NCI-H460 (cell line): ENCODE data around the gene MTHFR. TPM values are rescaled to one million over a fixed set of nuclear protein-coding genes. Genes with fewer than 3 reads are reported as not detected.

ENCODE experiments used
- DNase-seq: peaks from one replicate; pipeline ENCODE4 v3.0.0-alpha.2; 2016; ENCODE audit warnings: low read depth; ENCODE audit errors: extremely low read depth
- total RNA-seq: library from RNA; depleted of rRNA; stranded (reverse); fragments of >200 nt; shearing (Covaris generic); gene quantifications from 2 replicates; pipeline ENCODE4 v1.2.3, GENCODE V29; 2014

MTHFR gene
- total RNA-seq, 1 experiment from 2014 or later, result 5.2 TPM

DNA sequence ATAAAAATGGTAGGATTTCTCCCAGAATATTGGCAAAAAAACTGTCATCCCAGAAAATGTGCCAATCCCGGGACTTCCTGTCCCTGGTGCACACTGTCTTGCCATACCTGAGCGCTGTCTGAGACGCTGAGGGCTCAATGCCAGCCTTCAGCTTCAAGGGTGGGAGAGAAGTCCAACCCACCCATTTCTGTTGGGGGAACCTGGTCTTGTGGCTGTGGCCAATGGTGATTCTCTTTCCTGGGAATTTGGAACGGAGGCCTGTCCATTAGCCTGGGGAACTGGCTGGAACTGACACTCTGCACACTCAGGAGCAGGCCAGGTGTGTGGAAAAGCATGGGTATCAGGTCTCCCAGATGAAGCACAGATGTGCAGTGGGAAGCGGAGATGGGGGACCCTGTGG lies 6.7 kb downstream of the MTHFR start:
- DNase-seq, result no peak

DNA sequence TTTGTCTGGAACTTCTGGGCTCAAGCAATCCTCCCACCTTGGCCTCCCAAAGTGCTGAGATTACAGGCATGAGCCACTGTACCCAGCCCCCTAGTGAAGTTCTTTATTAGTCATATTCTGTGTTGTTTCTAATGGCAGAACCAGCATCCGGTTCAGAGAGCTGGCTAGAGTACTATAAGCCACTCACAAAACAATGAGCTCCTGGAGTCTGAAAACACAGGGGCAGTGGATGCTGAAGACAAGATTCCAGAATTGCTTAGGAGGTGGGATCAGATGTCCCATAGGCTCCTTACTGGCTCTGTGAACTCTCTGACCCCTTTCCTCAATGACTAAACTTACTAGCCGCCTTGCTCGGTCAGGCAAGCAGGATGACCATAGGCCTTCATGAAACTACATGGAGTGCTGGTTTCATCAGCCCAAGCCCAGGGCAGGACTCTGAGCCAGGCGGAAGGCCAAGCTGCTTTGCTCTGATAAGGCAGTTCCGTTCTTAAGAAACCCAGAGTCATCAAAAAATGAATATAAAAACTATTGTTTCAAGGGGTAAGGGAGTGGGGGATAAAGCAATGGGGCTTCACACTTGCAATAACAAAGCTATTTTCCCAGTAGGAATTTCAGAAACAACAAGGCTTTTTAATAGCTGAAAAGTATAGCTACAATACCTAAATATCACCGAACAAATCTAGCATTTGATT lies 8.1 kb downstream of the MTHFR start:
- no peak for DNase-seq

DNA sequence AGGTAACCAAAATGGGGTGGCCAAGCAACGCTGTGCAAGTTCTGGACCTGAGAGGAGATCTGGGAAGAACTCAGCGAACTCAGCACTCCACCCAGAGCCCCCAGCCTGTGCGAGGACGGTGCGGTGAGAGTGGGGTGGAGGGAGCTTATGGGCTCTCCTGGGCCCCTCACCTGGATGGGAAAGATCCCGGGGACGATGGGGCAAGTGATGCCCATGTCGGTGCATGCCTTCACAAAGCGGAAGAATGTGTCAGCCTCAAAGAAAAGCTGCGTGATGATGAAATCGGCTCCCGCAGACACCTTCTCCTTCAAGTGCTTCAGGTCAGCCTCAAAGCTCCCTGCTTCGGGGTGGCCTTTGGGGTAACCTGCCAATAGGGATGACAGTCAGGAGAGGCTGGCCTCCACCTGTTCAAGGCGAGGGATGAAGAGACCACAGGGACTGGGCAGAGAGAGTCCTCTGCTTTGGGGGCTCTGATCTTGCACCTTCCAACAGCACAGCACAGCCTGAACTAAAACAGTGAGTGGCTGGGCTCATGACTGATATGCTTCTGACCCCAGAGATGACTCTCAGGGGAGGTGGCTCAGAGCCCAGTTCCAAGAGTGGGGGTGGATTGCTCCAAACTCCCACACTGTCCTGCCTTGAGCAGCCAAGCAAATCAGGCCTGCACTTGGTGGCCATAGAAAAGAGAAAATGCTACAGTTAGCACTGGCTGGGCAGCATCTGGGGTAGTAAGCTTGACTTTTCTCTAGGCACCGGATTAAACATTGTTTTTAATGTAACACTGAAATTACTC lies 9.5 kb downstream of the MTHFR start:
- DNase-seq, result no peak

DNA sequence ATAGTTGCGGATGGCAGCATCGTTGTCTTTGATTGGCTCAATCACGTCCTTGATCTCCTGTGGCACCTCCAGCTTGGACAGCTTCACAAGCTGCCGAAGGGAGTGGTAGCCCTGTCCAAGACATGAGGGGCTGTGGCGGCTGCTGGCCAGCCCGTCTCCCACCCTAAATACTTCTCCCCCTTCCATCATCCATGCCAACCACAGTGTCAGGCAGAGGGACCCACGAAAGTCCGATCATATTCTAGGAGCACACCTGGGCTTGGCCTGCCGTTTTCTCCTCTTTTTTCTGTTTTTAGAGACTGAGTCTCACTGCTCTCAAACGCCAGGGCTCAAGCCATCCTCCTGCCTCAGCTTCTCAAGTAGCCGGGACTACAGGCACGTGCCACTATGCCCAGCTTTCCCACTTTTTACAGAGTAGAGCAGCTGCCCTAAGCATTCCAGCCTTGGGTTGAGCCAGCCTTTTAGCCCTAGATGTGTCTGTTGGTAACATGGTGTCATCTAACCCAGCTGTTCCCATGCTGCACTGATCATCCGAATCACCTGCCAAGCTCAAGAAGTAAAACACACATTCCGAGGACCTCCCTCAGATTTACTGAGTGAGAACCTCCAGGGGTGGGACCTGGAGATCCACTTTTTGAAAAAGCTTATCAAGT lies 10.4 kb downstream of the MTHFR start:
- no peak for DNase-seq

DNA sequence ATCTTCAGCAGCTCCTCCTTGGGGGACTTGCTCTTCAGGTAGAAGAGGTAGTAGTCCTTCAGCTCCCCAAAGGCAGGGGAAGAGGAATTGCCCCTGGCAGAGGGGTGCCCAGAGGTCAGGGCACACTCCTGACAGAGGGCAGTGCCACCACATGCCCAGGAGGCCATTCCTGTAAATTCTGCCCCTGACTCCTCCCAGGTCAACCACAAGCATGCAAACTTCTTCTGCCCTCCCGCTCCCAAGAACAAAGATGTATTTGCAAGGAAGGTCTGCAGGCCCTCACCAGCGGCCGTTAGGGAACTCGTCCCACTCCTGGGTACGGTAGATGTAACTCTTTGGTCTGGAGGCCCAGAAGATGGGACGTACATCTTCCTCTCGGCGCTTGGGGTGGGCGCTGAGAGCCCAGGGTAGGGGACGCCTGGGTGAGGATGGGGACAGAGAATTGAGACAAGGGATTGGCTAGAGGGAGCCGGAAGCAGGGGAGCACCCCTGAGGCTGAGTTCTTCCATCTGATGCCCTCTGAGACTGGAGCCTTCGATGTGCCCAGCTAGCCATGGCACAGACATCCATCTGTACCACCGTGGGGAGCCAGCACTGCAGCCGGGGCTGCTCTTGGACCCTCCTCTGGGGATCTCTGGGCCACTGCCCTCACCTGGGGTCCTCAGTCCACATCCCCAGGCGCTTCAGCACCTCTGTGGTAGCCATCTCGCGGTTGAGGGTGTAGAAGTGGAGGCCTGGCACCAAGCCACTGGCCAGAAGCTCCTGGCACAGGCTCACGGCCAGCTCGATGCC lies 11.1 kb downstream of the MTHFR start:
- no peak for DNase-seq

DNA sequence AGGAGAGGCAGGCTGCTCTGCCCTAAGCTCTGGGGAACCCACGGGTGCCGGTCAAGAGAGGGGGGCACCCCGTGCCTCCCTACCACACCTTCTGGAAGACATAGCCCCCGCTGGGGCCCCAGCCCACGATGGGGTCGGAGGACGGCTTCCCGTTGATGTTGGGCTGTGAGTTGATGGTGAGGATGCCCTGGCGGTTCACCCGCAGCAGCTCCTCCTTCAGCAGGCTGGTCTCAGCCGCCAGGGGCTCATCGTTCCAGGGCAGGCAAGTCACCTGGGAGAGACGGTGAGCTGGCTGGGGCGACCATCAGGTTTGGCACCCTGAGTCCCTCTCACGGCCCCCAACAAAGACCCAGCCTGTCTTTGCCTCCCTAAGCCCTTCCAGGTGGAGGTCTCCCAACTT lies 11.9 kb downstream of the MTHFR start:
- DNase-seq, result no peak

DNA sequence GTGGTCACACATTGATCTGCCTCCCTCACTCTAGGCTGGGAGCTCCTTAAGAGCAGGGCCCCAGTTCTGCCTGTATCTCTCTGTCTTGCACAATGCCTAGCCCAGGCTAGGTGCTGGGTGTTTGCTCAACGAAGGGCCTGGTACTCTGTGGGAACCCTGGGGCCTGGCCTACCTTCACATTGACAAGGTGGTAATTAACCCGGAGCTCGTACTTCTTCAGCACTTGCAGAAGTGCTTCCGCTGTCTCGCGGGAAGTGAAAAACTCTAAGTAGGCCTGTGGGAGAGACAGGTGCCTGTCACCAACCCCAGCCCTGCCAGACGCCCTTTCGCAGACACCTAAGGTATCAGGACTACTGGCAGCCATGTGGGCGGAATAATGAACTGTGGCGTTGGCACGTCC lies 13.7 kb downstream of the MTHFR start:
- no peak for DNase-seq

DNA sequence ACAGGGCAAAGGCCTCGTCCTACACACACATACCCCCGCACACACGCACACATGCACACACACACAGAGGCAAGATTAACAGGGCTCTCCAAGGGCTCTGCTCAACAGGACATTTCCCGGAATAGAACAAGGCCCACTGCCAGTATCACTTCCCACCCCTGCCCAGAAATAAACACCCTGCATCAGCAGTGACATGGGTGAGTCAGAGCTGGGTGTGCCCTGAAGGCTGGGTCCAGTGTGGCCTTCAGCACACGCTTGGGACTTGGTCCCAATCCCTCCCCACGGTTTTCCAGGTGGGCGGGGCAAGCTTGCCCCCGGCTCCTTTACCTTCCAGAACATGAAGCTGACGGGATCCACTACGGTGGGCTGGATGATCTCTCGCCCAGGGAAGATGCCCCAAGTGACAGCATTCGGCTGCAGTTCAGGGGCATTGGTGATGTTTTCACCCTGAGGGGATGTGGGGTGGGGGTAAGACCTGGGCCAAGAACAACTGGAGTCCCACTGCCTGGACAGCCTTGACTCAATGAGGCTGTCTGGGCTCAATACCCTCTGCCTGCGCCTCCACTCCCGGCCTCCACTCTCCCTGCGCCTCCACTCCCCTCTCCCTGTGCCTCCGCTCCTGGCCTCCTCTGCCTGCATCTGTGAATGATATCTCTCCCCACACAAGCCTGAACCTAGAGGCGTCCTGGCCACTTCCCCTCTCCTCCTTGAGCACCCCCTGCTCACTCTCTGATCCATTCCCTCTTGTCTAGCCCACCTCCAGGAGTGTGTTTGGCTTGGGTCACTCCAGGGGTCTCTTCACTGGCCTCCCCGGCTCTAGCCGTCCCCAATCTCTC lies 14.7 kb downstream of the MTHFR start:
- DNase-seq, result peak; percentile 73

DNA sequence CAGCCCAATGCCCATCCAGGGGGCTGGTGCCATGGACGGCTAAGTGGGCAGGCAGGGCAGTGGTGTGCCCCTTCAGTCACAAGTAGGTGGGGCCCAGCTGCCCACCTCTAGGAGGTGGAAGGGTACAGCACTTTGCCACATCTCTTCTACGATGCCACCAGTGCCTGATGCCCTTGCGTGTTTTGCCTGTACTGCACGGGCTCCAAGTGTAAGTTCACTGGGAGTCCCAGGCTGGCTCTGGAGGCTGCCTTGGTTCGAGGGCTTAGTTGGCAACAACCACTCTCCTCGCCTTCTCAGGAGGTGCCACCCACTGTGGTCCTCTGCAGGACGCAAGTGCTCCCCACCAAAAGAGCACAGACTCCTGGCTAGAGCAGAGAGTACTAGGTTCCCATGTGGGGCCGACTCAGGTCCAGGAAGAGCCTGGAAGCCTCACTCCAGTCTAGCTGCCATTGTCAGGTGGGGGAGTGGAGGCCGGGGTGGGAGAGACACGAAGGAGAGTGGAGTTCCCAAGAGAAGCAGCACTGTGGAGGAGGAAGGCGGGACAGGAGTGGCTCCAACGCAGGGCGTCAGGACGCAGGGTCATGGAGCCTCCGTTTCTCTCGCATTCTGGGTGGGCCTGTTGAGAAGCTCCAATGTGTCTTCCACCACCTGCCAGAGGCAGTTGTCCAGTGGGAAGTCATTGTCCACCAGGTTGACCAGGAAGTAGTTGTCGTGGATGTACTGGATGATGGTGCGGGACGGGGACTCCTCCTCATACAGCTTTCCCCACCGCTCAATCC lies 15.5 kb downstream of the MTHFR start:
- DNase-seq, result no peak

DNA sequence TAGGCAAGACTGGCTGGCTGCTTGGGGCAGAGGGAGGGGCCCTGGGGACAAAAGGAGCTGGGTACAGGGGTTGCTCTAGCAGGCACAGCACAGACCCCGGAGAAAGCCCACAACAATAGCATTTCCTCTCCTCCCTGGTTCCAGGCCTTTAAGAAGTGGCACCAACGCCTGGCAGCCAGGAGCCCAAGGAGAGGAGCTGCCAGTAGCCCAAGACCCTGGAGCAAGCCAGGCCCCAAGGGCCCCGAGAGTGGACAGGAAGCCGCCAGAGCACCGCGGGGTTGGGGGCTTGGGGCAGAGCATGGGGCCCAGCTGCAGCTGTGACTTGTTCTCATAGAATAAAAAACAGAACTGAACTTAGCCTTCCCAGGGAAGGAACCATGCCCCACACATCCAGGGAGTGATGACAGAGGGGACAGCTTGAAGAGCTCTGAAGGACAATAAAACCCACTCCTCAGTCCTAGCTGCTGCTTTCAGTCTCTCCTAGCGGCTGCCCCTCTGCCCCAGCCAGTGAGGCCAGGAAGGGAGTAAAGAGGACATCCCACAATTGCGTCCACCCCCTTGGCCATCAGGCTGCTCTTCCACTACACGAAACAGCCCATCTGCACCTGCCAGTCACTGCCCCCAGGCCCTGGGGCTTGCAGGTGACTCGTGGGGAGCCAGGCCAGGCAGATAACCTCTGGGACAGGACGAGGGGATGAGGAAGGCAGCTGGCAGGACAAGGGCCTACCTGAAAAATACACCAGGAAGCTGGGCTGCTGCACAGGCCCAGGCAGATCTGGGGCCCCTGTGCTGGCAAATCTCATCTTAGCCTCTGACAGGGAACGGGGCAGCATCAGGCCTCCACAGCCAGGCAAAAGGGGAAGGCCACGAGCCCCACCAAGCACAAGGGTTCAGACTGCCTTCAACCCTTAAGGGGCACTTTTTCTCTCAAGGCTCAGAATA lies 16.4 kb downstream of the MTHFR start:
- DNase-seq, result no peak

DNA sequence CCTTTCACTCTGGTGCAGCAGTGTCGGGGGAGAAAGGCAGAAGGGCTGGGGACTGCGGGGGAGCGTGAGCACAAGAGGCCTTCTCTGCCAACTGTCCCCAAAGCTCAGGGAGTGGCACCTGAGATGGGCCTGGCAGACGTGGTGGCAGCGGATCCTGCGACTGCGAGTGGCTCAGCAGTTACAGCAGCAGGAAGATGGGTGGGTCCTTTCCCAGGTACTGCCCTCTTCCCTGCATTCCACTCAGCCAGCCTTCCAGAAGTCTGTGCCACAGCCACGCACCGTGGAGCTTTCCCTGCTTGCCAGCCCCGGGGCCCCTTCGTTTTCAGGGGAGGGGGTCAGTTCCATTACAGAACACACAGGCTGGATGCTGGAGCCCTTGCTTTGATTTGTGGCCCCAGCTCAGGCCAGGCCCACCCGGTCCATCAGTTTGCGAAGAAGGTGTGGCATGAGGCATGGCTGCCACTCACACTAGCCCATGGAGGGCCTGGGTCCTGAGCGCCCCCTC lies 17.2 kb downstream of the MTHFR start:
- no peak for DNase-seq

DNA sequence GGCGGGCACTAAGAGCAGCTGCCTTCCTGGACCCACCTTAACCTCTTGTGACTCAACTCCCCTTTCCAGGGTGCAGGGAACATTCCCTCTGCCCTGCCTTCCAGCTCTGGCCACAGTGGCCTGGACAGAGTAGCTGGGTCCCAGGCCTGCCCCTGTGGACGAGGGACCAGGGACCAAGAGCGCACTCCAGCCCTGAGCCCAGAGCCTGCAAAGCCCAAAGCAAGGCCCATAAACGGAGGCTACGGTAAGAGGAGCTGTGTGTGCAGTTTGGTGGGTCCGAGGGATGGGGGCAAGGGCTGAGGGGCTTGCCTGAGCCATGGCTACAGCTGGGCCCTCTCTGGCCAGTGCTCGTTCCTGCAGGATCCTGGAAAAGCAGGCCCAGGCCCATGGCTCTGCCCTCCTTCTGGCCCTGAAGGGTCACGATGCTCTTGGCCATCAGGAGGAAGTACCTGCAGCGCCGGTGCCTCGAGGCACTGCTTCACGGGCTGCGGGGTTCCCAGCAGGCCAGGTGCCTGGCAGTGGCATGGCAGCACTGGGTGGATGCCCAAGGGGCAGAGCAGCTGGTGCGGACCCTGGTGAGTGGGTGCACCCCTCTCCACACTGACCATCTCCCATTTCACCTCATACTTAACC lies 17.8 kb downstream of the MTHFR start:
- no peak for DNase-seq

DNA sequence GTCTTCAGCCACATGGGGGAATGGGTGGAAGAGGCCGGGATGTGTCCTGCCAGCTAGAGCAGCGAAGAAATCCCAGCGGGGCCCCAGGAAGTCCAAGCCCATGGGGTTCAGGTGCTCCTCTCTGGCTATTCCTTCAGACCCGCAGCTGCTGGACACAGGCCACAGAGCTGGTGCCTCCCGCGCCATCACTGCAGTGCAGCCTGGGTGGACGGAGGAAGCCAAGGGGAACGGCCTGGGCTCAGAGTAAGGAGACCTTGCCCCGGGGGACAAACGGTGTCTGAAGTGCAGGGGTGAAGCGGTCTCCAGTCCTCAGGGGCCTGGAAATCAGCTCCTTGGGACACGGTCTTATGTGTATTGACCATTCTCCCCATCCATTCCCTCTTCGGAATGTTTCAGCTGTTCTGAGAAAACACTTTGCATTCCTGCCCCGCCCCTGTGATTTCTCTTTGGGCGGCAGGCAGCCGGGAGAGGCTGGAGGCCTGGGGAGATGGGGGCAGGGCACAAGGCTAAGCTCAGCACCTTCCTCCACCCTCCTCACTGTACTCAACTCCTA lies 18.4 kb downstream of the MTHFR start:
- DNase-seq, result no peak

DNA sequence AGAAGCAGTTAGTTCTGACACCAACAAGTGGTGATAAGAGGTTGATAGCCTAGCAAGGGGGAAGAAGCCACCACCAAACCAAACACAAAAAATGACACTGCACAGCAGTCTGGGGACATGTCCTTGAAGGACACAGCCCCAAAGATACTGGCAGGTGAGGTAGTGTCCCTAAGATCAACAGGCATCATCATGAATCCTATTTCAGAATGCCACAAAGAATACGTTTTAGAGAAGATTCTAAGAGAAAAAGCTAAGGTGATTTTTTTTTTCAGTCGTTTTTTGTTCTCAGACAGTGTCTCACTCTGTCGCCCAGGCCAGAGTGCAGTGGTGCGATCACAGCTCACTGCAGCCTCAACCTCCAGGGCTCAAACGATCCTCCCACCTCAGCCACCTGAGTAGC lies 19.6 kb downstream of the MTHFR start:
- DNase-seq, result no peak

DNA sequence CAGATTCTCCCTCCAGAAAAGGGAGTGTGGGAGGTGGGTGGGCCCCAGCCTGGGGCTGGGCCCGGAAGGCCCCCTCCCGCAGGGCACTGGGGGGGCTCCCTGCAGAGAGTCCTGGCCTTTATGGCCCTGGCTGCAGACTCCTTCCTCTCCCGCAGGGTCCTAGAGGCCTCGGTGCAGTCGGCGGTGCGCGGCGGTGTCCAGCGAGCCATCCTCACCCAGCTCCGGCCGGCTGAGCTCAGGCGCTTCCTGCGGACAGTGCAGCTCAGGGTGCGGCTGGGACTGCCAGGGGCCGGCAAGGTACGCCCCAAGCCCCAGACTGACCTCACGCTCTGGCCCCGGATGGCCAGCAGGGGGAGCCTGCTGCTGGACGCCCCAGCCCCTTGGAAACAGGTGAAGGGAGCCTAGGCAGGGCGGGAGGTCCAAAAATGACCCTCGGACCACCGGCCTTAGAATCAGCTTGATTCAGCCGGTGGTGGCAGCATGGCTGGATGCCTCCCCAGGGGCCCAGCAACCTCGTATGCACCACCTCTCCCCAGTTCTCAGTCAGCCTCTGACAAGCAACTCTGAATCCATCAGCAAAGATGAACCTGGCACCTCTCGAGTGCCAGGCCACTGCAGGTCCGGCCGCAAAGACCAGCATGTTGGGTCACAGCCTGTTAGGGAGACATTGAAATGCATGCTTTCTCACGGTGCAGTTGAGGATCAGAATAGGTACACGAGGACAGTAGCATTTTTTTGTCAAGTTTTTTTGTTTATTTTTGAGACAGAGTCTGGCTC lies 20.6 kb downstream of the MTHFR start:
- DNase-seq, result peak; percentile 43

DNA sequence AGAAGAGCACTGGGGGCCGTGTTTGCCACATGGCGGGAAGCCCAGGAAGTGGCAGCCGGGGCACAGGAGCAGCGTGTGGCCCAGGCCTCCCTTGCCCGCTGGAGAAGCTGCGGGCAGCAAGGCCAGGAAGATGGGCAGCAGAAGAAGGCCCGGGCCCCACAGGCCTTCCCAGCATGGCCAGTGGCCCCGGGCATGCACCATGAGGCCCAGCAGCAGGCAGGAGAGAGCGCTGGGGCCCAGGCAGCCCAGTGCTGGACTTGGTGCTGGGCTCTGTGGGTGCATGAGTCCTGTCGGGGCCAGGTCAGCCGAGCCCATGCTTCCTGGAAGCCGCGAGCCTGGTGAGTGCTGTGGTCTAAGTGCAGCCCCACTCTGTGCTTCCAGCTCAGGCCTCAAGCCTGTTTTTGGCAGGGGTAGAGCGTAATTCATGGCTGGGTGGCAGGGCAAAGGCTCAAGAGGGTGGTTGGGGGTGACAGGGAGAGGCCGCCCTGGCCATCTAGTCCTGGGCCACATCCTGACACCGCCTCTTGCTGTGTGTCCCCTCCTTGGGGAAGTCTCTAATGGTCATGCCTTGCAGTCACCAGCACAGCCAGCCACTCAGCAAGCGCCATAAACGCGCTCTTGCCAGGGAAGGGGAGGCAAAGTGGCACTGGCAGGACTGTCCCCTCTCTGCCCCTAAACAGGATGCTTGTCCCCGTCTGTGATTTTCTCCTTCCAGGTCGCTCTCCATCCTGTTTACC lies 21.3 kb downstream of the MTHFR start:
- DNase-seq, result no peak
